SU-DHL-6 (cell line): ENCODE results near the gene PI4K2B.
"Not testable (repeated sequence)": the region's sequence is repeated elsewhere in the genome, so short reads cannot be mapped to it uniquely, and the experiment has no call there.

Experiments used
- H2AFZ ChIP-seq: fragments of 200-600 bp; sonication (generic); 2 replicates; pipeline ENCODE4 v1.6.1; 2014; ENCODE audit warnings: low read depth, mild to moderate bottlenecking, moderate library complexity, mixed read lengths, antibody characterized with exemption, low read length; ENCODE audit not compliant: severe bottlenecking
- H3F3A ChIP-seq: fragments of 200-600 bp; shearing (Covaris generic); 2 replicates; pipeline ENCODE4 v1.6.0; 2016; ENCODE audit warnings: antibody characterized with exemption, mild to moderate bottlenecking; ENCODE audit not compliant: insufficient read depth
- H3K27ac ChIP-seq: fragments of 200-600 bp; sonication (generic); 2 replicates; pipeline ENCODE4 v1.5.1; 2016; ENCODE audit warnings: low read depth, mild to moderate bottlenecking, low read length, moderate library complexity, mixed read lengths
- H3K27me3 ChIP-seq: fragments of 200-600 bp; sonication (generic), shearing (Covaris generic); 2 replicates; pipeline ENCODE4 v1.6.0; 2014; ENCODE audit warnings: mild to moderate bottlenecking, low read length
- H3K36me3 ChIP-seq: fragments of 200-600 bp; sonication (generic); 2 replicates; pipeline ENCODE4 v1.6.1; 2014; ENCODE audit warnings: mild to moderate bottlenecking, low read length, mixed read lengths
- H3K4me2 ChIP-seq: fragments of 300-600, 200-600 bp; shearing (Covaris generic), sonication (generic); 2 replicates; pipeline ENCODE4 v1.6.0; 2014; ENCODE audit warnings: low read length, low read depth, mild to moderate bottlenecking; ENCODE audit not compliant: poor library complexity, severe bottlenecking
- H3K4me3 ChIP-seq: fragments of 200-600 bp; sonication (generic); 2 replicates; pipeline ENCODE4 v1.5.1; 2014; ENCODE audit warnings: antibody characterized with exemption, low read length, mild to moderate bottlenecking, mixed read lengths; ENCODE audit not compliant: insufficient read depth, poor library complexity, severe bottlenecking
- H3K79me2 ChIP-seq: fragments of 200-600 bp; sonication (generic); 2 replicates; pipeline ENCODE4 v1.6.1; 2014; ENCODE audit warnings: mild to moderate bottlenecking, low read length, moderate library complexity; ENCODE audit not compliant: insufficient read depth
- H3K9ac ChIP-seq: fragments of 200-600 bp; sonication (generic); 2 replicates; pipeline ENCODE4 v1.7.0; 2014; ENCODE audit warnings: mild to moderate bottlenecking, low read length
- H3K9me2 ChIP-seq: fragments of 200-600 bp; sonication (generic); replicated peaks from 2 replicates; pipeline ENCODE4 v1.6.1; 2014; ENCODE audit warnings: low read length; ENCODE audit not compliant: insufficient read depth
- H3K9me3 ChIP-seq: fragments of 200-600 bp; sonication (generic); 2 replicates; pipeline ENCODE4 v1.6.1; 2014; ENCODE audit warnings: low read length, mixed read lengths; ENCODE audit not compliant: insufficient read depth
- H4K20me1 ChIP-seq: fragments of 200-600 bp; sonication (generic); 2 replicates; pipeline ENCODE4 v1.6.1; 2014; ENCODE audit warnings: low read depth, mild to moderate bottlenecking, antibody characterized with exemption, low read length, moderate library complexity, mixed read lengths
- EZH2phosphoT487 ChIP-seq: fragments of 200-600 bp; sonication (generic), shearing (Covaris generic); conservative IDR thresholded peaks from 2 replicates; pipeline ENCODE4 v1.6.1; 2018; ENCODE audit warnings: mild to moderate bottlenecking, antibody characterized with exemption, low read length, moderate library complexity, mixed read lengths
- TF ChIP-seq, protein P1 (sequence below): fragments of 200-600 bp; sonication (generic); IDR thresholded peaks from one replicate; pipeline ENCODE4 v1.5.1; 2017; ENCODE audit warnings: antibody characterized with exemption, mild to moderate bottlenecking, low read length, moderate library complexity; ENCODE audit not compliant: insufficient read depth, poor library complexity, severe bottlenecking

The PI4K2B gene

DNA sequence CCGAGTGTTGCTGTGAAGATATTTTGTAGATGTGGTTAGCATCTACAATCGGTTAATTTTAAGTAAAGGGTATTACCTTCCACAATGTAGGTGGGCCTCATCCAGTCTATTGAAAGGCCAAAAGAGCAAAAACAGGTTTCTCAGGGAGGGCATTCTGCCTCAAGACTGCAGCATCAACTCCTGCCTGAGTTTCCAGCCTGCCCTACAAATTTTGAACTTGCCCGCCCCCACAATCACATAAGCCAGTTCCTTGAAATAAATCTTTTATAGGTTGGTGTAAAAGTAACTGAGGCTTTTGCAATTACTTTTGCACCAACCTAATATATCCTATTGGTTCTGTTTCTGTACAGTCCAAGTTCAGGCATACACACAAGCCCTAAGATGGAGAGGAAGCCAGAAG, 22.1 kb upstream of the PI4K2B start:
- no peaks in the 10 kb centered on the region for H3K79me2 ChIP-seq
- no peaks in the 10 kb centered on the region for H3K9me3 ChIP-seq
- no peak overlapping the region for H3K27ac ChIP-seq
- no peak overlapping the region for H2AFZ ChIP-seq
- H3K4me2 ChIP-seq = no peak overlapping the region
- H3K27me3 ChIP-seq = no peaks in the 10 kb centered on the region
- H3K9ac ChIP-seq = no peak overlapping the region
- no peaks in the 10 kb centered on the region for H4K20me1 ChIP-seq
- H3F3A ChIP-seq = no peaks in the 10 kb centered on the region
- H3K9me2 ChIP-seq = no peaks in the 10 kb centered on the region
- no peak overlapping the region for H3K4me3 ChIP-seq
- TF ChIP-seq EZH2phosphoT487 = no peak
- TF ChIP-seq, protein P1, sequence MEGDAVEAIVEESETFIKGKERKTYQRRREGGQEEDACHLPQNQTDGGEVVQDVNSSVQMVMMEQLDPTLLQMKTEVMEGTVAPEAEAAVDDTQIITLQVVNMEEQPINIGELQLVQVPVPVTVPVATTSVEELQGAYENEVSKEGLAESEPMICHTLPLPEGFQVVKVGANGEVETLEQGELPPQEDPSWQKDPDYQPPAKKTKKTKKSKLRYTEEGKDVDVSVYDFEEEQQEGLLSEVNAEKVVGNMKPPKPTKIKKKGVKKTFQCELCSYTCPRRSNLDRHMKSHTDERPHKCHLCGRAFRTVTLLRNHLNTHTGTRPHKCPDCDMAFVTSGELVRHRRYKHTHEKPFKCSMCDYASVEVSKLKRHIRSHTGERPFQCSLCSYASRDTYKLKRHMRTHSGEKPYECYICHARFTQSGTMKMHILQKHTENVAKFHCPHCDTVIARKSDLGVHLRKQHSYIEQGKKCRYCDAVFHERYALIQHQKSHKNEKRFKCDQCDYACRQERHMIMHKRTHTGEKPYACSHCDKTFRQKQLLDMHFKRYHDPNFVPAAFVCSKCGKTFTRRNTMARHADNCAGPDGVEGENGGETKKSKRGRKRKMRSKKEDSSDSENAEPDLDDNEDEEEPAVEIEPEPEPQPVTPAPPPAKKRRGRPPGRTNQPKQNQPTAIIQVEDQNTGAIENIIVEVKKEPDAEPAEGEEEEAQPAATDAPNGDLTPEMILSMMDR = no peak
- H3K36me3 ChIP-seq = no peaks in the 10 kb centered on the region

- Histone ChIP-seq H3K4me2 (no peak overlapping the region), H2AFZ (no peak overlapping the region), H3K4me3 (no peak overlapping the region), H3K36me3 (no peaks in the 10 kb centered on the region), H3K79me2 (no peaks in the 10 kb centered on the region), H4K20me1 (no peaks in the 10 kb centered on the region), H3K27ac (no peak overlapping the region), H3K9me2 (no peaks in the 10 kb centered on the region), H3K27me3 (no peaks in the 10 kb centered on the region), H3F3A (no peaks in the 10 kb centered on the region), H3K9me3 (no peaks in the 10 kb centered on the region), H3K9ac (no peak overlapping the region)
- TF ChIP-seq EZH2phosphoT487 = no peak
- TF ChIP-seq, protein P1 = no peak
These were observed 21.0 kb upstream of the PI4K2B start for GRCh38 chr4:25212822-25213221.

GRCh38 chr4:25213347-25213979, 20.4 kb upstream of the PI4K2B start:
- no peaks in the 10 kb centered on the region for H3F3A ChIP-seq
- no peaks in the 10 kb centered on the region for H3K79me2 ChIP-seq
- no peak overlapping the region for H3K9ac ChIP-seq
- H3K4me3 ChIP-seq = no peak overlapping the region
- no peaks in the 10 kb centered on the region for H3K9me2 ChIP-seq
- no peaks in the 10 kb centered on the region for H3K9me3 ChIP-seq
- TF ChIP-seq, protein P1 = no peak
- no peak for TF ChIP-seq EZH2phosphoT487
- no peaks in the 10 kb centered on the region for H3K27me3 ChIP-seq
- H3K36me3 ChIP-seq = no peaks in the 10 kb centered on the region
- no peak overlapping the region for H2AFZ ChIP-seq
- no peak overlapping the region for H3K4me2 ChIP-seq
- H3K27ac ChIP-seq = no peak overlapping the region
- H4K20me1 ChIP-seq = no peaks in the 10 kb centered on the region

DNA sequence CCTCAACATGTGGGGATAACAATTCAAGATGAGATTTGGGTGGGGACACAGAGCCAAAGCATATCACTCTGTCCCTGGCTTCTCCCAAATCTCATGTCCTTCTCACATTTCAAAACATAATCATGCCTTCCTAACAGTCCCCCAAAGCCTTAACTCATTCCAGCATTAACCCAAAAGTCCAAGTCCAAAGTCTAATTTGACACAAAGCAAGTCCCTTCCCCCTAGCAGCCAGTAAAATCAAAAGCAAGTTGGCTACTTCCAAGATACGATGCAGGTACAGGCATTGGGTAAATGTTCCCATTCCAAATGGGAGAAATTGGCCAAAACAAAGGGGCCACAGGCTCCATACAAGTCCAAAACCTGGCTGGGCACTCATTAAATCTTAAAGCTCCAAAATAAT, 19.1 kb upstream of the PI4K2B start:
- not testable (repeated sequence) for H3K79me2 ChIP-seq, H3K4me2 ChIP-seq, H4K20me1 ChIP-seq, H3K27ac ChIP-seq, H3F3A ChIP-seq, H3K9ac ChIP-seq, H2AFZ ChIP-seq, H3K27me3 ChIP-seq, H3K36me3 ChIP-seq, H3K9me2 ChIP-seq, H3K4me3 ChIP-seq, H3K9me3 ChIP-seq
